OCI-LY1 (cell line): ENCODE results near the gene ZNF311.

Experiments
- H2AFZ ChIP-seq: fragments of 200-600 bp; sonication (generic), shearing (Covaris generic); 2 replicates; pipeline ENCODE4 v1.6.0; 2014; ENCODE audit warnings: antibody characterized with exemption, mild to moderate bottlenecking, low read length
- H3F3A ChIP-seq: fragments of 200-600 bp; sonication (generic), shearing (Covaris generic); 2 replicates; pipeline ENCODE4 v1.6.0; 2014; ENCODE audit warnings: mild to moderate bottlenecking, antibody characterized with exemption, low read length, moderate library complexity; ENCODE audit not compliant: insufficient read depth
- H3K27ac ChIP-seq: fragments of 200-600 bp; sonication (generic); 2 replicates; pipeline ENCODE4 v1.5.1; 2014; ENCODE audit warnings: low read length, mixed run types, mild to moderate bottlenecking, low read depth; ENCODE audit not compliant: poor library complexity, severe bottlenecking
- H3K27me3 ChIP-seq: fragments of 200-600 bp; sonication (generic); 2 replicates; pipeline ENCODE4 v1.6.0; 2014; ENCODE audit warnings: antibody characterized with exemption, mild to moderate bottlenecking, low read length, moderate library complexity; ENCODE audit not compliant: insufficient read depth
- H3K36me3 ChIP-seq: fragments of 200-600 bp; sonication (generic); 2 replicates; pipeline ENCODE4 v1.6.1; 2014; ENCODE audit warnings: mild to moderate bottlenecking, antibody characterized with exemption, low read length, moderate library complexity, mixed read lengths; ENCODE audit not compliant: insufficient read depth
- H3K4me1 ChIP-seq: fragments of 200-600 bp; sonication (generic); 2 replicates; pipeline ENCODE4 v1.5.1; 2014; ENCODE audit warnings: mild to moderate bottlenecking, low read length, moderate library complexity; ENCODE audit not compliant: insufficient read depth, severe bottlenecking
- H3K4me2 ChIP-seq: fragments of 200-600 bp; sonication (generic), shearing (Covaris generic); 2 replicates; pipeline ENCODE4 v1.6.1; 2014; ENCODE audit warnings: low read length
- H3K4me3 ChIP-seq: fragments of 200-600 bp; sonication (generic); 2 replicates; pipeline ENCODE4 v1.5.1; 2014; ENCODE audit warnings: low read length, low read depth, mild to moderate bottlenecking, mixed read lengths; ENCODE audit not compliant: poor library complexity, severe bottlenecking
- H3K79me2 ChIP-seq: fragments of 200-600 bp; shearing (Covaris generic); 2 replicates; pipeline ENCODE4 v1.6.1; 2016; ENCODE audit warnings: mixed run types, low read length, mixed read lengths; ENCODE audit not compliant: insufficient read depth
- H3K9ac ChIP-seq: fragments of 200-600 bp; sonication (generic), shearing (Covaris generic); 2 replicates; pipeline ENCODE4 v1.6.1; 2014; ENCODE audit warnings: mild to moderate bottlenecking, low read length, mixed read lengths
- H3K9me2 ChIP-seq: fragments of 200-600 bp; sonication (generic), shearing (Covaris generic); 2 replicates; pipeline ENCODE4 v1.6.1; 2014; ENCODE audit warnings: low read depth, mild to moderate bottlenecking, low read length, mixed read lengths
- H3K9me3 ChIP-seq: fragments of 200-600 bp; shearing (Covaris generic); 2 replicates; pipeline ENCODE4 v1.6.1; 2014; ENCODE audit warnings: low read length, mixed read lengths
- H4K20me1 ChIP-seq: fragments of 200-600 bp; sonication (generic), shearing (Covaris generic); 2 replicates; pipeline ENCODE4 v1.6.0; 2016; ENCODE audit warnings: mild to moderate bottlenecking, low read length; ENCODE audit not compliant: insufficient read depth
- CTCF ChIP-seq: fragments of 200-600 bp; sonication (generic), shearing (Covaris generic); IDR thresholded peaks from 2 replicates; pipeline ENCODE4 v1.5.1; 2017; ENCODE audit warnings: mild to moderate bottlenecking, antibody characterized with exemption, low read length, moderate library complexity, mixed read lengths
- EZH2 ChIP-seq: fragments of 200-600 bp; sonication (generic), shearing (Covaris generic); IDR thresholded peaks from 2 replicates; pipeline ENCODE4 v1.8.0; 2017; ENCODE audit warnings: borderline replicate concordance, mixed run types, mild to moderate bottlenecking, antibody characterized with exemption, low read length, moderate library complexity, mixed read lengths

The ZNF311 gene

GRCh38 chr6:29014729-29015608 is 9.9 kb upstream of the ZNF311 start:
- H3K27me3 ChIP-seq: no peaks in the 10 kb centered on the region
- H3F3A ChIP-seq: no peaks in the 10 kb centered on the region
- H3K27ac ChIP-seq: no peak overlapping the region
- H3K9ac ChIP-seq: no peak overlapping the region
- H4K20me1 ChIP-seq: no peaks in the 10 kb centered on the region
- no peak overlapping the region for H3K4me3 ChIP-seq
- no peaks in the 10 kb centered on the region for H3K9me2 ChIP-seq
- H2AFZ ChIP-seq: no peak overlapping the region
- H3K4me2 ChIP-seq: no peak overlapping the region
- no peaks in the 10 kb centered on the region for H3K9me3 ChIP-seq
- no peaks in the 10 kb centered on the region for H3K4me1 ChIP-seq
- H3K36me3 ChIP-seq: no peaks in the 10 kb centered on the region
- TF ChIP-seq EZH2 (no peak), CTCF (no peak)
- H3K79me2 ChIP-seq: no peaks in the 10 kb centered on the region

- Histone ChIP-seq H3K4me1 (no peaks in the 10 kb centered on the region), H3K9ac (no peak overlapping the region), H3K79me2 (no peaks in the 10 kb centered on the region), H3K4me2 (no peak overlapping the region), H3F3A (no peaks in the 10 kb centered on the region), H3K27me3 (no peaks in the 10 kb centered on the region), H3K9me2 (no peaks in the 10 kb centered on the region), H4K20me1 (no peaks in the 10 kb centered on the region), H3K9me3 (no peaks in the 10 kb centered on the region), H3K4me3 (no peak overlapping the region), H2AFZ (no peak overlapping the region), H3K36me3 (no peaks in the 10 kb centered on the region), H3K27ac (no peak overlapping the region)
- no peak for TF ChIP-seq EZH2
- TF ChIP-seq CTCF: no peak
Observed at GRCh38 chr6:29011276-29011734, 6.2 kb upstream of the ZNF311 start.

GRCh38 chr6:29009358-29009757 is 4.2 kb upstream of the ZNF311 start:
- no peaks in the 10 kb centered on the region for H3K9me3 ChIP-seq
- H3K27me3 ChIP-seq: no peaks in the 10 kb centered on the region
- no peak overlapping the region for H3K27ac ChIP-seq
- H3K79me2 ChIP-seq: no peaks in the 10 kb centered on the region
- no peak overlapping the region for H2AFZ ChIP-seq
- no peaks in the 10 kb centered on the region for H3K36me3 ChIP-seq
- TF ChIP-seq CTCF (no peak), EZH2 (no peak)
- no peaks in the 10 kb centered on the region for H3K9me2 ChIP-seq
- no peak overlapping the region for H3K9ac ChIP-seq
- H3K4me2 ChIP-seq: no peak overlapping the region
- H3K4me1 ChIP-seq: no peaks in the 10 kb centered on the region
- no peaks in the 10 kb centered on the region for H3F3A ChIP-seq
- H3K4me3 ChIP-seq: no peak overlapping the region
- no peaks in the 10 kb centered on the region for H4K20me1 ChIP-seq
